ENCODE data around the gene FAAP20. TPM values are rescaled to one million over a fixed set of nuclear protein-coding genes. Genes with fewer than 3 reads are reported as not detected.

FAAP20 gene
- total RNA-seq, 1 donor from 2014 or later, result 55.3 TPM

- no peak for TF ChIP-seq CTCF (IDR thresholded peaks at IDR 0.05)
- H3K4me3 ChIP-seq, result no peak overlapping the region
- no peaks in the 10 kb centered on the region for H3K4me1 ChIP-seq
- H3K9me3 ChIP-seq, result no peaks in the 10 kb centered on the region
- intact Hi-C loops (cut with DNase I), result no loop called here
- peaks cover 6% of the 10 kb centered on the region for H3K36me3 ChIP-seq
- no peak for DNase-seq
- ATAC-seq, result no peak
- H3K27me3 ChIP-seq, result no peaks in the 10 kb centered on the region
- no peak overlapping the region for H3K27ac ChIP-seq
Observed at GRCh38 chr1:2176615-2177014, 18.0 kb downstream of the FAAP20 start.

GRCh38 chr1:2175681-2176454, 18.7 kb downstream of the FAAP20 start:
- Histone ChIP-seq H3K36me3 (peaks cover 6% of the 10 kb centered on the region), H3K4me3 (no peak overlapping the region), H3K27me3 (no peaks in the 10 kb centered on the region), H3K27ac (no peak overlapping the region), H3K9me3 (no peaks in the 10 kb centered on the region), H3K4me1 (no peaks in the 10 kb centered on the region)
- DNase-seq (no peak), ATAC-seq (no peak)
- intact Hi-C loops (cut with DNase I), result no loop called here
- TF ChIP-seq CTCF (IDR thresholded peaks at IDR 0.05), result no peak

GRCh38 chr1:2175055-2175414, 19.5 kb downstream of the FAAP20 start:
- no peak for TF ChIP-seq CTCF (IDR thresholded peaks at IDR 0.05)
- intact Hi-C loops (cut with DNase I), result no loop called here
- Histone ChIP-seq H3K27ac (no peak overlapping the region), H3K9me3 (no peaks in the 10 kb centered on the region), H3K4me1 (no peaks in the 10 kb centered on the region), H3K36me3 (peaks cover 6% of the 10 kb centered on the region), H3K27me3 (no peaks in the 10 kb centered on the region), H3K4me3 (no peak overlapping the region)
- ATAC-seq (no peak), DNase-seq (no peak)

- Histone ChIP-seq H3K27me3 (no peaks in the 10 kb centered on the region), H3K9me3 (no peaks in the 10 kb centered on the region), H3K4me1 (no peaks in the 10 kb centered on the region), H3K27ac (no peak overlapping the region), H3K4me3 (peak overlapping the region; percentile 19), H3K36me3 (peaks cover 6% of the 10 kb centered on the region)
- no peak for DNase-seq
- peak; percentile 77 for TF ChIP-seq CTCF (IDR thresholded peaks at IDR 0.05)
- peak; percentile 63 for ATAC-seq
- intact Hi-C loops (cut with DNase I), result no loop called here
Observed at GRCh38 chr1:2174348-2175054, 20.1 kb downstream of the FAAP20 start.

GRCh38 chr1:2173546-2174347, 20.8 kb downstream of the FAAP20 start:
- ATAC-seq (no peak), DNase-seq (no peak)
- no peak overlapping the region for H3K4me3 ChIP-seq
- no peak for TF ChIP-seq CTCF (IDR thresholded peaks at IDR 0.05)
- H3K4me1 ChIP-seq, result no peaks in the 10 kb centered on the region
- intact Hi-C loops (cut with DNase I), result no loop called here
- peaks cover 6% of the 10 kb centered on the region for H3K36me3 ChIP-seq
- no peak overlapping the region for H3K27ac ChIP-seq
- no peaks in the 10 kb centered on the region for H3K27me3 ChIP-seq
- no peaks in the 10 kb centered on the region for H3K9me3 ChIP-seq
